H1 (cell line): ENCODE measurements around the gene RIPK4.

Source experiments
- CTCF ChIP-seq, 3 experiments: IDR thresholded peaks; 1 replicate in 2 of 3; 2 replicates in 1 of 3; pipeline versions ENCODE4 v1.5.1 to v1.6.1; 2011; ENCODE audit warnings: low read length in 3 of 3, mild to moderate bottlenecking in 3 of 3, inconsistent platforms in 2 of 3, low read depth in 1 of 3, moderate library complexity in 1 of 3; ENCODE audit not compliant: insufficient read depth in 1 of 3; ENCODE audit errors: control extremely low read depth in 1 of 3
- SP2 ChIP-seq: IDR thresholded peaks from 2 replicates; pipeline ENCODE4 v1.6.1; 2012; ENCODE audit warnings: mild to moderate bottlenecking, low read length, inconsistent platforms

- peak; percentile 8 to 32 (median 12); a peak in 2 of 4 replicates for TF ChIP-seq CTCF (IDR thresholded peaks at IDR 0.05; ENCODE audit: control extremely low read depth in 1 of 3, insufficient read depth in 1 of 3, low read depth in 1 of 3, low read length in 3 of 3)
- no peak for TF ChIP-seq SP2
Measured at GRCh38 chr21:41778930-41779600, 12.2 kb upstream of the RIPK4 start.
